Thyroid gland (tissue), 4 donors: ENCODE measurements around the gene NUDT13. TPM values are rescaled to one million over a fixed set of nuclear protein-coding genes. Genes with fewer than 3 reads are reported as not detected.
A peak's percentile ranks its signal among the peaks of the same experiment; 100 is the strongest.

Experiments
- DNase-seq, 2 donors: peaks; one replicate each; pipeline ENCODE4 v3.0.0-alpha.2; 2019
- H3K27ac ChIP-seq, 3 donors: fragments of 200-600 bp; sonication (generic); 1 replicate in 2 of 3; 2 replicates in 1 of 3; pipeline ENCODE4 v1.5.1; 2016 to 2019; ENCODE audit warnings: mild to moderate bottlenecking in 1 of 3, moderate library complexity in 1 of 3
- H3K27me3 ChIP-seq: fragments of 200-600 bp; sonication (generic); one replicate; pipeline ENCODE4 v1.5.1; 2019
- H3K36me3 ChIP-seq, 2 donors: fragments of 200-600 bp; sonication (generic); one replicate each; pipeline ENCODE4 v1.5.1; 2016 to 2019
- H3K4me1 ChIP-seq, 2 donors: fragments of 200-600 bp; sonication (generic); one replicate each; pipeline ENCODE4 v1.5.1; 2017 to 2019
- H3K4me3 ChIP-seq, 3 donors: fragments of 200-600 bp; sonication (generic); replicated peaks in 1 of 3; 1 replicate in 2 of 3; 2 replicates in 1 of 3; pipeline ENCODE4 v1.5.1; 2016; ENCODE audit warnings: mild to moderate bottlenecking in 1 of 3
- H3K9me3 ChIP-seq: fragments of 200-600 bp; sonication (generic); one replicate; pipeline ENCODE4 v1.5.1; 2017
- POLR2A ChIP-seq, 2 donors: fragments of 450-650 bp; IDR thresholded peaks; one replicate each; pipeline ENCODE4 v1.6.1; 2017; ENCODE audit warnings: antibody characterized with exemption in 2 of 2, mild to moderate bottlenecking in 2 of 2, moderate library complexity in 1 of 2
- WGBS, 2 donors: methylation state at CpG; one replicate each; pipeline ENCODE4 v1.1.5; 2017; 5-methylcytosine and 5-hydroxymethylcytosine counted together
- intact Hi-C: fragments of 100-400 bp; cut with DNase I; formaldehyde crosslinking; loops from one replicate; pipeline ENCODE4 v1.15.1; 2023
- total RNA-seq, 4 donors: library from RNA; depleted of rRNA; stranded (reverse); fragments of >200 nt; gene quantifications; one replicate each; pipeline ENCODE4 v1.2.3, GENCODE V29; 2016
- TF ChIP-seq, protein P1 (sequence below), 6 experiments: fragments of 200-600 bp in 3 of 6; fragments of 450-650 bp in 3 of 6; sonication (generic) in 3 of 6; IDR thresholded peaks; one replicate each; pipeline ENCODE4 v1.5.1; 2016 to 2019; ENCODE audit warnings: antibody characterized with exemption in 6 of 6, mild to moderate bottlenecking in 2 of 6, inconsistent platforms in 1 of 6, moderate library complexity in 1 of 6

The NUDT13 gene
- 1 to 10 TPM; 1.9 to 4.1 (median 3.6) TPM for total RNA-seq

DNA sequence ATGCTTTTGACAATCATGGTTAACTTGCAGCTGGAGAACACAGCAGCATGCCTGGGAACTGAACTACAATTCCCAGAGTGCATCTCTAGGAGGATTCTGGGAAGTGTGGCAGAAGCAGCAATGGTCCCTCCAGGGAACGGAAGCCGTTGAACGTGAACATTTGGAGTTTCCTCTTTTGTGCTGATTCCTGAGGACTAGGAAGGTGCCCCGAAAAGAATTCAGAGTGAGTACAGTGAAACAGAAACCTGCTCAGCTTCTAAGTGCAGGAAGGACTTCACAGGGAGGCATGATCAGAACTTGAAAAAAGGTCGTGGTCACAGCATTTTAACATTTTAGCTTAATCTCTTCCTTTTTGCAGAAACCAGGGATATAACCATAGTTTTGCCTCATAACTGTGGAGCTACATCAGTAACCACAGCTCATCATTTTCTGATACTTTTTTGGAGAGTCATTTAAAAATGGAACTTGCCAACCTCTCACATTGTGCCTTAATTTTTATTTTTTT, at the start of gene NUDT13:
NUDT13 (plus strand) TSS at position 111 of the 505 bp plus-strand sequence. CDS start 3,911 bp downstream, outside the sequence.
- H3K9me3 ChIP-seq, result no peaks in the 10 kb centered on the region
- WGBS, 2 donors, result 0 to 1% methylated on average over 5 of the region's 5 CpGs
- TF ChIP-seq, protein P1, sequence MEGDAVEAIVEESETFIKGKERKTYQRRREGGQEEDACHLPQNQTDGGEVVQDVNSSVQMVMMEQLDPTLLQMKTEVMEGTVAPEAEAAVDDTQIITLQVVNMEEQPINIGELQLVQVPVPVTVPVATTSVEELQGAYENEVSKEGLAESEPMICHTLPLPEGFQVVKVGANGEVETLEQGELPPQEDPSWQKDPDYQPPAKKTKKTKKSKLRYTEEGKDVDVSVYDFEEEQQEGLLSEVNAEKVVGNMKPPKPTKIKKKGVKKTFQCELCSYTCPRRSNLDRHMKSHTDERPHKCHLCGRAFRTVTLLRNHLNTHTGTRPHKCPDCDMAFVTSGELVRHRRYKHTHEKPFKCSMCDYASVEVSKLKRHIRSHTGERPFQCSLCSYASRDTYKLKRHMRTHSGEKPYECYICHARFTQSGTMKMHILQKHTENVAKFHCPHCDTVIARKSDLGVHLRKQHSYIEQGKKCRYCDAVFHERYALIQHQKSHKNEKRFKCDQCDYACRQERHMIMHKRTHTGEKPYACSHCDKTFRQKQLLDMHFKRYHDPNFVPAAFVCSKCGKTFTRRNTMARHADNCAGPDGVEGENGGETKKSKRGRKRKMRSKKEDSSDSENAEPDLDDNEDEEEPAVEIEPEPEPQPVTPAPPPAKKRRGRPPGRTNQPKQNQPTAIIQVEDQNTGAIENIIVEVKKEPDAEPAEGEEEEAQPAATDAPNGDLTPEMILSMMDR (IDR thresholded peaks at IDR 0.05), result no peak
- TF ChIP-seq POLR2A (IDR thresholded peaks at IDR 0.05), result peak in 1 of 2 donors; percentile 51
- peak within 1 kb of the TSS in 2 of 3 donors; percentile 6 to 31 for H3K4me3 ChIP-seq
- no peaks in the 10 kb centered on the region for H3K27me3 ChIP-seq
- H3K27ac ChIP-seq, result peak within 1 kb of the TSS; percentile 57 to 86 (median 80)
- DNase-seq, result peak; percentile 70 to 76
- H3K36me3 ChIP-seq, result no peaks in the 10 kb centered on the region
- no peaks in the 10 kb centered on the region for H3K4me1 ChIP-seq
- intact Hi-C loops, result no loop called here

DNA sequence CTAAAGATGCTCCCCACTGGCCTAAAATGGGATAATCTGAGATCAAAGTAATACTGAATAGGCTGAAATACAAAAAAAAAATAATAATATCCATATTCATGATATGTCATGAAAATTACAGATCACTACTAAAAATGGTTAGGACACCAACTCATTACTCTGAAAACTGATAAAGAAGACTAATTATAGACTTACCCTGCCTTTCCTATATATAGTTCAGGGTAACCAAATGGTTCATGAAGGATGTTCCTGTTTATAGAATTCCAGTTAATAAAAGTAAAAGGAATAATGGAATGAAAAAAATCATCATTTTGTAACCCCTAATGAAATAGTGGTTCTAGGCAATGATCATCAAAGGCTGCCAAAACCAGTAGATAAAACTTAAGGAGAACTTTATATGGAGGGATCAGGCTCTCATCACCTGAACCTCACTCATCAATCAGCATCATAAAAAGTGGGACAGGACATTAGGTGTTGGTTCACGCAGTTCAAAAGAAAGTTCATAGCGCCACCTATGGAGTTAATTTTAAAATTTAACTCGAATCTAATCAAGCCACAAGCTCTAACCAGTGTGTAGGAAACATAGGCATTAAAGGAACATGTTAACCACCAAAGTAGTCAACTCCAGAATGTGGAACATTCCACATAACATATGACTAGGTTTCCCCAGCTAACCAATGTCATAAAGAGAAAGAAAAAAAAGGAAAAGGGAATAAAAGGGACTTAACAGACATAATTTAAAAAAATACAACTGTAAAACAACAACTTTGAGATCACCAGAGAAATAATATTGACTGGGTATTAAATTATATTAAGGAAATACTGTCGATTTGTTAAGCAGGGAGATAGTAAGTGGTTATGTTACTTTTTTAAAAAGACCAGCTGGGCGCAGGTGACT, 49.3 kb upstream of the NUDT13 start:
- H3K4me3 ChIP-seq, result no peak overlapping the region
- no peak for DNase-seq
- intact Hi-C loops, result loop anchor here (10.0 kb wide), 1 partner anchor 696 kb away; no protein-coding TSS in a partner anchor
- H3K9me3 ChIP-seq, result no peaks in the 10 kb centered on the region
- H3K4me1 ChIP-seq, result no peaks in the 10 kb centered on the region
- WGBS, 2 donors, result 40 to 41% methylated on average over 5 of the region's 5 CpGs
- no peaks in the 10 kb centered on the region for H3K36me3 ChIP-seq
- H3K27me3 ChIP-seq, result no peaks in the 10 kb centered on the region
- no peak overlapping the region for H3K27ac ChIP-seq
- TF ChIP-seq, protein P1 (IDR thresholded peaks at IDR 0.05), result peak in 3 of 6 experiments; percentile 37 to 47 (median 47)
- TF ChIP-seq POLR2A (IDR thresholded peaks at IDR 0.05), result no peak

DNA sequence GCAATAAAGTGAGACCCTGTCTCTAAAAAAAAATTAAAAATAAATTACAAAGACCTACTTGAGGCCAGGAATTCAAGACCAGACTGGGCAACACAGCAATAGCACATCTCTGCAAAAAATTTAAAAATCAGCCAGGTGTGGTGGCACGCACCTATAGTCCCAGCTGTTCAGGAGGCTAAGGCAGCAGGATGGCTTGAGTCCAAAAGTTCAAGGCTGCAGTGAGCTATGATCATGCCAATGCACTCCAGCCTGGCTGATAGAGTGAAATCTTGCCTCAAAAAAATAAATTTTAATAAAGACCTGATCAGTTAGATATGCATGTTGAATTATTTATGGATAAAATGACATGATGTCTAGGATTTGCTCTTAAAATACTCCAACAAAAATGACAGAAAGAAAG, 48.5 kb upstream of the NUDT13 start:
- intact Hi-C loops, result loop anchor here (10.0 kb wide), 1 partner anchor 697 kb away; no protein-coding TSS in a partner anchor
- H3K4me3 ChIP-seq, result no peak overlapping the region
- H3K27ac ChIP-seq, result no peak overlapping the region
- peaks cover 0 to 3% of the 10 kb centered on the region in 2 donors for H3K36me3 ChIP-seq
- no peaks in the 10 kb centered on the region for H3K27me3 ChIP-seq
- H3K9me3 ChIP-seq, result no peaks in the 10 kb centered on the region
- H3K4me1 ChIP-seq, result no peaks in the 10 kb centered on the region
- TF ChIP-seq, protein P1 (IDR thresholded peaks at IDR 0.05), result no peak
- no peak for TF ChIP-seq POLR2A (IDR thresholded peaks at IDR 0.05)
- DNase-seq, result no peak
- 91 to 97% methylated on average over 1 of the region's 1 CpG for WGBS, 2 donors

DNA sequence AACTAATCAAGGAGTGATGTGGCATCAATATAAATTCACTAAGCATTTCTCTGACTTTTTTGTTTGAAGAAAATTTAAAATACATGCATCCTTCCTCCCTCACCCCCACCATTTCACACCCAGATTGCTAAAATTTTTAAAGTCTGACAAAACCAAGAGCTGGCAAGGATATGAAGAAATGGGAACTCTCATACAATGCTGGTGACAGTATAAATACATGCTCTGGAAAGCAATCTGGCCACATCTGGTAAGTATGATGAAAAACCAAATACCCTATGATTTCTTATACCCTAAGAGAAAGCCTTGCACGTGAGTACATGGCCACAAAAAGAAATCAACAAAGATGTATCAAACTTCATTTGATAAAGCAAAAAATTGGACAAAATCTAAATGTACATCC, 44.8 kb upstream of the NUDT13 start:
- H3K27ac ChIP-seq, result no peak overlapping the region
- no peaks in the 10 kb centered on the region for H3K4me1 ChIP-seq
- H3K36me3 ChIP-seq, result peaks cover 0 to 5% of the 10 kb centered on the region in 2 donors
- 95 to 97% methylated on average over 1 of the region's 1 CpG for WGBS, 2 donors
- DNase-seq, result no peak
- H3K9me3 ChIP-seq, result no peaks in the 10 kb centered on the region
- intact Hi-C loops, result loop anchor here (10.0 kb wide), 1 partner anchor 701 kb away; no protein-coding TSS in a partner anchor
- no peaks in the 10 kb centered on the region for H3K27me3 ChIP-seq
- TF ChIP-seq POLR2A (IDR thresholded peaks at IDR 0.05), result no peak
- TF ChIP-seq, protein P1 (IDR thresholded peaks at IDR 0.05), result no peak
- H3K4me3 ChIP-seq, result no peak overlapping the region

DNA sequence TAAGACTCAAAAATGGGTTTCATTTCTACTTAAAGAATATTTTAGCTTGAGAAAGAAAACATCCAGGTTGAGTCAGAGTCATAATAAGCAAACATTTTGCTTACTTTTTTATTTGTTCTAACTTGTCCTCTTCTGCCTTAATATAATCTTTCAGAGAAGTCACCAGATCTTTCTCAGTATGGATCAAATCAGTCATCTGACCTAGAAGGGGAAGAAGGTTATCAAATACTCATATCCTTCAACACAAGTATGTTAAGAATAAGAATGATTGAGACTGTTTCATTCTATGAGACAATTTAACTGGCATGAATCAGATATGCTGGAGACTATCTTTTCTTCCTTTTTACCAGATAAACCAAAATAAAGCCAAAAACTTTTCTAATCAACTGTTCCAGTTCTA, 36.6 kb upstream of the NUDT13 start:
- Histone ChIP-seq H3K4me1 (peaks cover 6 to 13% of the 10 kb centered on the region in 2 donors), H3K27me3 (no peaks in the 10 kb centered on the region), H3K27ac (no peak overlapping the region), H3K4me3 (no peak overlapping the region), H3K36me3 (peaks cover 0 to 8% of the 10 kb centered on the region in 2 donors), H3K9me3 (no peaks in the 10 kb centered on the region)
- intact Hi-C loops, result no loop called here
- no peak for TF ChIP-seq POLR2A (IDR thresholded peaks at IDR 0.05)
- TF ChIP-seq, protein P1 (IDR thresholded peaks at IDR 0.05), result no peak
- DNase-seq, result no peak
